Panc1 (cell line): ENCODE measurements around the gene MAST1.

Experiments used
- POLR2AphosphoS5 ChIP-seq: IDR thresholded peaks from 2 replicates; pipeline ENCODE4 v1.6.1; 2012; ENCODE audit warnings: mild to moderate bottlenecking, low read depth, low read length, moderate library complexity
- TF ChIP-seq, protein P1 (sequence below): fragments of 450-650 bp; IDR thresholded peaks from 2 replicates; pipeline ENCODE4 v1.5.1; 2017; ENCODE audit warnings: mild to moderate bottlenecking
- TF ChIP-seq, protein P2 (sequence below), 2 experiments: IDR thresholded peaks; 2 replicates each; pipeline ENCODE4 v1.6.1; 2011 to 2012; ENCODE audit warnings: low read depth in 2 of 2, control low read depth in 1 of 2, low read length in 1 of 2, mild to moderate bottlenecking in 1 of 2, moderate library complexity in 1 of 2; ENCODE audit not compliant: insufficient read depth in 1 of 2

DNA sequence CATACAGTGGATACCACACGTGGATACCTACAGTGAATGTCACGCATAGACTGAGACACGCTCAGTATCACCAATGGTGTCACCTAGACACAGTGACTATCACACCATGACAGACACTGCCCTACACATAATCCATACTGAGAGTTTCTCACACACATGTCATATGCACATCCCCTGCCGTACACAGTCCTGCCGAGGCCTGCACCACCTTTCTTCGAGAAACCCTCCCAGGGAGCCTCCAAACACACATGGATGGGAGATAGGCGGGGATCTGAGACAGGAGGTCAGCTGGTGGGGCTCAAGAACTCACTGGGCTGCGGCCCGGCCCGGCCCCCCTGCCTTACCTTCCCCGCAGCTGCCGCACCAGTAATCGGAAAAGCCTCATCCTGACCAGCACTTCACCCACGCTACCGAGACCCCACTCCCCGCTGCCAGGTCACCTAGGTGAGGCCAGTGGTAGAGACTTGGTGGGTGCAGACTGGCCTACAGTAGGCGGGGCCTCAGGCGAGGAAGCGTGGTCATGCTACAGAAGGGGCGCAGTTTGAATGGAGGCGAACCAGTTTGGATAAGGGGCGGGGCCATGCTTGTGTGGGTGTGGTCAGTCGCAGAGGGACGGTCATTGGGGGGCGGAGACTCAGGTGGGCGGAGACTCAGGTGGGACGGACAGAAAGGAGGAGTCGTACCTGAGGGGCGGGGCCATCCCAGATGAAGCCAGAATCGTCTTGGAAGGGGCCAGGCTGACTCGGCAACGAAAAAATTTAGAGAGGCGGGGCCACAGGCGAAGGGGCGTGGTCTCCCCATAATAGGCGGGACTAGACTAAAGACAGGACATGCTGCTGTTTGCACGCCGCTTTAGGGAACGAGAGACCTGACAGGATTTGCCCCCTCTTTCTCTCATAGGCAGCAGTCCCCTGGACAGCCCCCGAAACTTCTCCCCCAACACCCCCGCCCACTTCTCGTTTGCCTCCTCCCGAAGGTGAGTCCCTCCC, 2.1 kb downstream of the MAST1 start:
- TF ChIP-seq, protein P1, sequence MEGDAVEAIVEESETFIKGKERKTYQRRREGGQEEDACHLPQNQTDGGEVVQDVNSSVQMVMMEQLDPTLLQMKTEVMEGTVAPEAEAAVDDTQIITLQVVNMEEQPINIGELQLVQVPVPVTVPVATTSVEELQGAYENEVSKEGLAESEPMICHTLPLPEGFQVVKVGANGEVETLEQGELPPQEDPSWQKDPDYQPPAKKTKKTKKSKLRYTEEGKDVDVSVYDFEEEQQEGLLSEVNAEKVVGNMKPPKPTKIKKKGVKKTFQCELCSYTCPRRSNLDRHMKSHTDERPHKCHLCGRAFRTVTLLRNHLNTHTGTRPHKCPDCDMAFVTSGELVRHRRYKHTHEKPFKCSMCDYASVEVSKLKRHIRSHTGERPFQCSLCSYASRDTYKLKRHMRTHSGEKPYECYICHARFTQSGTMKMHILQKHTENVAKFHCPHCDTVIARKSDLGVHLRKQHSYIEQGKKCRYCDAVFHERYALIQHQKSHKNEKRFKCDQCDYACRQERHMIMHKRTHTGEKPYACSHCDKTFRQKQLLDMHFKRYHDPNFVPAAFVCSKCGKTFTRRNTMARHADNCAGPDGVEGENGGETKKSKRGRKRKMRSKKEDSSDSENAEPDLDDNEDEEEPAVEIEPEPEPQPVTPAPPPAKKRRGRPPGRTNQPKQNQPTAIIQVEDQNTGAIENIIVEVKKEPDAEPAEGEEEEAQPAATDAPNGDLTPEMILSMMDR, result no peak
- TF ChIP-seq POLR2AphosphoS5, result no peak
- TF ChIP-seq, protein P2, sequence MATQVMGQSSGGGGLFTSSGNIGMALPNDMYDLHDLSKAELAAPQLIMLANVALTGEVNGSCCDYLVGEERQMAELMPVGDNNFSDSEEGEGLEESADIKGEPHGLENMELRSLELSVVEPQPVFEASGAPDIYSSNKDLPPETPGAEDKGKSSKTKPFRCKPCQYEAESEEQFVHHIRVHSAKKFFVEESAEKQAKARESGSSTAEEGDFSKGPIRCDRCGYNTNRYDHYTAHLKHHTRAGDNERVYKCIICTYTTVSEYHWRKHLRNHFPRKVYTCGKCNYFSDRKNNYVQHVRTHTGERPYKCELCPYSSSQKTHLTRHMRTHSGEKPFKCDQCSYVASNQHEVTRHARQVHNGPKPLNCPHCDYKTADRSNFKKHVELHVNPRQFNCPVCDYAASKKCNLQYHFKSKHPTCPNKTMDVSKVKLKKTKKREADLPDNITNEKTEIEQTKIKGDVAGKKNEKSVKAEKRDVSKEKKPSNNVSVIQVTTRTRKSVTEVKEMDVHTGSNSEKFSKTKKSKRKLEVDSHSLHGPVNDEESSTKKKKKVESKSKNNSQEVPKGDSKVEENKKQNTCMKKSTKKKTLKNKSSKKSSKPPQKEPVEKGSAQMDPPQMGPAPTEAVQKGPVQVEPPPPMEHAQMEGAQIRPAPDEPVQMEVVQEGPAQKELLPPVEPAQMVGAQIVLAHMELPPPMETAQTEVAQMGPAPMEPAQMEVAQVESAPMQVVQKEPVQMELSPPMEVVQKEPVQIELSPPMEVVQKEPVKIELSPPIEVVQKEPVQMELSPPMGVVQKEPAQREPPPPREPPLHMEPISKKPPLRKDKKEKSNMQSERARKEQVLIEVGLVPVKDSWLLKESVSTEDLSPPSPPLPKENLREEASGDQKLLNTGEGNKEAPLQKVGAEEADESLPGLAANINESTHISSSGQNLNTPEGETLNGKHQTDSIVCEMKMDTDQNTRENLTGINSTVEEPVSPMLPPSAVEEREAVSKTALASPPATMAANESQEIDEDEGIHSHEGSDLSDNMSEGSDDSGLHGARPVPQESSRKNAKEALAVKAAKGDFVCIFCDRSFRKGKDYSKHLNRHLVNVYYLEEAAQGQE (IDR thresholded peaks at IDR 0.05; ENCODE audit: insufficient read depth in 1 of 2, low read depth in 2 of 2, low read length in 1 of 2), result no peak
